ENCODE measurements around the gene PIGS. TPM values are rescaled to one million over a fixed set of nuclear protein-coding genes. Genes with fewer than 3 reads are reported as not detected.

Gene PIGS
- total and polyA plus RNA-seq, 9 of the 15 experiments (the other 6 are each of a cell fraction or from before 2014, with no cell fraction given), result 47.5 to 138 (median 57.6) TPM

DNA sequence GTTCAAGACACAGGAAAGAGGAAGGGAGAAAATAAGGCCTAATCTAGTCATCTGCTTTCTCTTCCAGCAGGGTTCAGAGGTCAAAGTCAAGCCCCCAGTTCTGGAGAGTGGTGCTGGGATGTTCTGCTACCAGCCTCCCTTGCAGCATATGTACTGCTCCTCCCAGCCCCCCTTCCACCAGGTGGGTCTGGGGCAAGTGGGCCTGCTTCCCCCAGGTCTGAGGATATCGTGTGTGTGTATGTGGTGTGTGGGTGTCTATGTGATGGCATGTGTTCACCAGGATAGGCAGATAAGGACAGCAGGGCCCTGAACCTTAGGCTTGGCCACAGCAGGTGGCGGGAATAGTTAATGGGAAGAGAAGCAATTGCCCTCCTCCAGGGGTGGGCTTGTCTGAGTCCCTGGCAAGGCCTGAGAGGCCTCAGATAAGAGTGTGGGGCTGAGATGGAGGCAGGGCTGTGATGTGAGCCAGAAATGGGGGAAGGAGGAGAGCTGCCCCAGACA lies 44.1 kb downstream of the PIGS start (continued):
- TF ChIP-seq, protein P1, sequence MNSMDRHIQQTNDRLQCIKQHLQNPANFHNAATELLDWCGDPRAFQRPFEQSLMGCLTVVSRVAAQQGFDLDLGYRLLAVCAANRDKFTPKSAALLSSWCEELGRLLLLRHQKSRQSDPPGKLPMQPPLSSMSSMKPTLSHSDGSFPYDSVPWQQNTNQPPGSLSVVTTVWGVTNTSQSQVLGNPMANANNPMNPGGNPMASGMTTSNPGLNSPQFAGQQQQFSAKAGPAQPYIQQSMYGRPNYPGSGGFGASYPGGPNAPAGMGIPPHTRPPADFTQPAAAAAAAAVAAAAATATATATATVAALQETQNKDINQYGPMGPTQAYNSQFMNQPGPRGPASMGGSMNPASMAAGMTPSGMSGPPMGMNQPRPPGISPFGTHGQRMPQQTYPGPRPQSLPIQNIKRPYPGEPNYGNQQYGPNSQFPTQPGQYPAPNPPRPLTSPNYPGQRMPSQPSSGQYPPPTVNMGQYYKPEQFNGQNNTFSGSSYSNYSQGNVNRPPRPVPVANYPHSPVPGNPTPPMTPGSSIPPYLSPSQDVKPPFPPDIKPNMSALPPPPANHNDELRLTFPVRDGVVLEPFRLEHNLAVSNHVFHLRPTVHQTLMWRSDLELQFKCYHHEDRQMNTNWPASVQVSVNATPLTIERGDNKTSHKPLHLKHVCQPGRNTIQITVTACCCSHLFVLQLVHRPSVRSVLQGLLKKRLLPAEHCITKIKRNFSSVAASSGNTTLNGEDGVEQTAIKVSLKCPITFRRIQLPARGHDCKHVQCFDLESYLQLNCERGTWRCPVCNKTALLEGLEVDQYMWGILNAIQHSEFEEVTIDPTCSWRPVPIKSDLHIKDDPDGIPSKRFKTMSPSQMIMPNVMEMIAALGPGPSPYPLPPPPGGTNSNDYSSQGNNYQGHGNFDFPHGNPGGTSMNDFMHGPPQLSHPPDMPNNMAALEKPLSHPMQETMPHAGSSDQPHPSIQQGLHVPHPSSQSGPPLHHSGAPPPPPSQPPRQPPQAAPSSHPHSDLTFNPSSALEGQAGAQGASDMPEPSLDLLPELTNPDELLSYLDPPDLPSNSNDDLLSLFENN (IDR thresholded peaks at IDR 0.05; ENCODE audit: low read depth in 2 of 2, low read length in 2 of 2), result peak in 1 of 2 experiments; percentile 95; a peak in 2 of 4 replicates
- TF ChIP-seq ZNF584 (CRISPR knock-in tag; IDR thresholded peaks at IDR 0.05; ENCODE audit: low read depth) (peak; percentile 89; the same call in 1 of the 2 replicates), ZBTB12 (CRISPR knock-in tag; IDR thresholded peaks at IDR 0.05) (no peak), MEIS2 (IDR thresholded peaks at IDR 0.05; ENCODE audit: partially characterized antibody) (no peak), ZNF444 (CRISPR knock-in tag; IDR thresholded peaks at IDR 0.05) (no peak), SRF (CRISPR knock-in tag; IDR thresholded peaks at IDR 0.05) (no peak), MTA1 (IDR thresholded peaks at IDR 0.05; ENCODE audit: borderline replicate concordance) (peak; percentile 84), PTTG1 (tag; IDR thresholded peaks at IDR 0.05; ENCODE audit: low read depth) (no peak), SRSF9 (IDR thresholded peaks at IDR 0.05; ENCODE audit: borderline replicate concordance, low read depth, low read length) (no peak), SIN3B (IDR thresholded peaks at IDR 0.05; ENCODE audit: low read depth) (no peak), SUPT5H (IDR thresholded peaks at IDR 0.05) (no peak), GTF2F1 (IDR thresholded peaks at IDR 0.05; ENCODE audit: low read depth, low read length) (no peak), DMBX1 (CRISPR knock-in tag; IDR thresholded peaks at IDR 0.05; ENCODE audit: borderline replicate concordance) (peak; percentile 94), CREB5 (CRISPR knock-in tag; IDR thresholded peaks at IDR 0.05) (no peak), RFX5 (IDR thresholded peaks at IDR 0.05; ENCODE audit: low read depth, low read length) (no peak), ATF7 (IDR thresholded peaks at IDR 0.05) (0 out of 2 replicates have a peak, but pooled peaks have one; percentile 47)
- TF ChIP-seq, protein P2, sequence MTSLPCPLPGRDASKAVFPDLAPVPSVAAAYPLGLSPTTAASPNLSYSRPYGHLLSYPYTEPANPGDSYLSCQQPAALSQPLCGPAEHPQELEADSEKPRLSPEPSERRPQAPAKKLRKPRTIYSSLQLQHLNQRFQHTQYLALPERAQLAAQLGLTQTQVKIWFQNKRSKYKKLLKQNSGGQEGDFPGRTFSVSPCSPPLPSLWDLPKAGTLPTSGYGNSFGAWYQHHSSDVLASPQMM (CRISPR knock-in tag; IDR thresholded peaks at IDR 0.05), result no peak
- TF ChIP-seq, protein P3, sequence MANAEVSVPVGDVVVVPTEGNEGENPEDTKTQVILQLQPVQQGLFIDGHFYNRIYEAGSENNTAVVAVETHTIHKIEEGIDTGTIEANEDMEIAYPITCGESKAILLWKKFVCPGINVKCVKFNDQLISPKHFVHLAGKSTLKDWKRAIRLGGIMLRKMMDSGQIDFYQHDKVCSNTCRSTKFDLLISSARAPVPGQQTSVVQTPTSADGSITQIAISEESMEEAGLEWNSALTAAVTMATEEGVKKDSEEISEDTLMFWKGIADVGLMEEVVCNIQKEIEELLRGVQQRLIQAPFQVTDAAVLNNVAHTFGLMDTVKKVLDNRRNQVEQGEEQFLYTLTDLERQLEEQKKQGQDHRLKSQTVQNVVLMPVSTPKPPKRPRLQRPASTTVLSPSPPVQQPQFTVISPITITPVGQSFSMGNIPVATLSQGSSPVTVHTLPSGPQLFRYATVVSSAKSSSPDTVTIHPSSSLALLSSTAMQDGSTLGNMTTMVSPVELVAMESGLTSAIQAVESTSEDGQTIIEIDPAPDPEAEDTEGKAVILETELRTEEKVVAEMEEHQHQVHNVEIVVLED (CRISPR knock-in tag; IDR thresholded peaks at IDR 0.05), result no peak
- TF ChIP-seq, protein P4, sequence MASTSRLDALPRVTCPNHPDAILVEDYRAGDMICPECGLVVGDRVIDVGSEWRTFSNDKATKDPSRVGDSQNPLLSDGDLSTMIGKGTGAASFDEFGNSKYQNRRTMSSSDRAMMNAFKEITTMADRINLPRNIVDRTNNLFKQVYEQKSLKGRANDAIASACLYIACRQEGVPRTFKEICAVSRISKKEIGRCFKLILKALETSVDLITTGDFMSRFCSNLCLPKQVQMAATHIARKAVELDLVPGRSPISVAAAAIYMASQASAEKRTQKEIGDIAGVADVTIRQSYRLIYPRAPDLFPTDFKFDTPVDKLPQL (IDR thresholded peaks at IDR 0.05; ENCODE audit: extremely low read depth, insufficient read length), result no peak
